Brain microvascular endothelial cell (primary cell): ENCODE measurements around the gene RRP1B.

Experiments used
- DNase-seq: peaks from one replicate; pipeline ENCODE4 v3.0.0-alpha.2; 2020
- H3K27ac ChIP-seq: fragments of 250-450 bp; sonication (Bioruptor Pico); 2 replicates; pipeline ENCODE4 v1.5.1; 2020; ENCODE audit warnings: mild to moderate bottlenecking, moderate library complexity
- H3K27me3 ChIP-seq: fragments of 250-450 bp; sonication (Bioruptor Pico); replicated peaks from 2 replicates; pipeline ENCODE4 v1.5.1; 2020; ENCODE audit warnings: mild to moderate bottlenecking
- H3K36me3 ChIP-seq: fragments of 250-450 bp; sonication (Bioruptor Pico); replicated peaks from 2 replicates; pipeline ENCODE4 v1.5.1; 2020; ENCODE audit warnings: mild to moderate bottlenecking
- H3K4me3 ChIP-seq: 2 replicates; pipeline ENCODE4 v1.5.1; 2011; ENCODE audit warnings: low read depth, mild to moderate bottlenecking, control low read depth, low read length, moderate library complexity
- CTCF ChIP-seq: IDR thresholded peaks from 2 replicates; pipeline ENCODE4 v1.5.1; 2011; ENCODE audit warnings: low read depth, mild to moderate bottlenecking, moderate library complexity, low read length, control low read depth, inconsistent platforms; ENCODE audit errors: missing control alignments
- in situ Hi-C: cut with HindIII; loops from 2 replicates; pipeline ENCODE4 v1.10.0; 2017; ENCODE audit warnings: low sequenced_read_pairs, low pct_ligation_motif_present

Gene RRP1B

GRCh38 chr21:43733060-43733459 is 73.7 kb downstream of the RRP1B start:
- DNase-seq, result no peak
- TF ChIP-seq CTCF, result no peak
- H3K4me3 ChIP-seq, result no peak overlapping the region

GRCh38 chr21:43733529-43734071 is 74.2 kb downstream of the RRP1B start:
- in situ Hi-C loops, result no loop called here
- DNase-seq, result no peak

More at GRCh38 chr21:43733060-43733459, 73.7 kb downstream of the RRP1B start:
- in situ Hi-C loops, result no loop called here
- Histone ChIP-seq H3K27me3 (no peaks in the 10 kb centered on the region), H3K36me3 (peaks cover 14% of the 10 kb centered on the region), H3K27ac (no peak overlapping the region)

GRCh38 chr21:43734131-43734927 is 75.0 kb downstream of the RRP1B start:
- H3K4me3 ChIP-seq, result no peak overlapping the region
- peaks cover 23% of the 10 kb centered on the region for H3K36me3 ChIP-seq
- TF ChIP-seq CTCF, result no peak
- H3K27me3 ChIP-seq, result no peaks in the 10 kb centered on the region
- no peak for DNase-seq
- no peak overlapping the region for H3K27ac ChIP-seq
- in situ Hi-C loops, result no loop called here

More at GRCh38 chr21:43733529-43734071, 74.2 kb downstream of the RRP1B start:
- Histone ChIP-seq H3K27me3 (no peaks in the 10 kb centered on the region), H3K4me3 (no peak overlapping the region), H3K27ac (no peak overlapping the region), H3K36me3 (peaks cover 18% of the 10 kb centered on the region)
- no peak for TF ChIP-seq CTCF

GRCh38 chr21:43734928-43735229 is 75.5 kb downstream of the RRP1B start:
- Histone ChIP-seq H3K27ac (no peak overlapping the region), H3K27me3 (no peaks in the 10 kb centered on the region), H3K36me3 (peaks cover 25% of the 10 kb centered on the region), H3K4me3 (no peak overlapping the region)
- no peak for TF ChIP-seq CTCF
- no peak for DNase-seq
- in situ Hi-C loops, result no loop called here

- no peak overlapping the region for H3K27ac ChIP-seq
- H3K36me3 ChIP-seq, result peaks cover 25% of the 10 kb centered on the region
Observed at GRCh38 chr21:43735236-43736091, 76.1 kb downstream of the RRP1B start.

More at GRCh38 chr21:43735236-43736091, 76.1 kb downstream of the RRP1B start:
- Histone ChIP-seq H3K4me3 (no peak overlapping the region), H3K27me3 (no peaks in the 10 kb centered on the region)
- in situ Hi-C loops, result no loop called here
- no peak for DNase-seq
- no peak for TF ChIP-seq CTCF
